NT2/D1 (cell line): ENCODE measurements around the gene CCSAP.

Source experiments
- DNase-seq: peaks from one replicate; pipeline ENCODE4 v3.0.0-alpha.2; 2011; ENCODE audit warnings: low read depth, low spot score
- H3K27me3 ChIP-seq: 2 replicates; pipeline ENCODE4 v1.6.0; 2011; ENCODE audit warnings: mild to moderate bottlenecking; ENCODE audit not compliant: insufficient read length, insufficient read depth
- H3K36me3 ChIP-seq: 2 replicates; pipeline ENCODE4 v1.6.1; 2011; ENCODE audit warnings: mild to moderate bottlenecking, low read length, mixed read lengths; ENCODE audit not compliant: insufficient read depth, insufficient read length
- H3K4me1 ChIP-seq: 2 replicates; pipeline ENCODE4 v1.5.1; 2011; ENCODE audit not compliant: insufficient read depth, insufficient read length
- H3K4me3 ChIP-seq: 2 replicates; pipeline ENCODE4 v1.5.1; 2011; ENCODE audit warnings: low read depth; ENCODE audit not compliant: insufficient read length
- H3K9ac ChIP-seq: 2 replicates; pipeline ENCODE4 v1.6.0; 2011; ENCODE audit warnings: low read depth; ENCODE audit not compliant: insufficient read length
- H3K9me3 ChIP-seq: 2 replicates; pipeline ENCODE4 v1.5.1; 2011; ENCODE audit warnings: mild to moderate bottlenecking, low read length; ENCODE audit not compliant: insufficient read depth
- SUZ12 ChIP-seq: IDR thresholded peaks from 2 replicates; pipeline ENCODE4 v1.6.1; 2011; ENCODE audit not compliant: insufficient read length, insufficient read depth; ENCODE audit errors: extremely low read depth
- YY1 ChIP-seq: IDR thresholded peaks from 2 replicates; pipeline ENCODE4 v1.6.1; 2011; ENCODE audit not compliant: insufficient read length, insufficient read depth
- ZNF274 ChIP-seq: IDR thresholded peaks from 2 replicates; pipeline ENCODE4 v1.6.1; 2011; ENCODE audit warnings: mild to moderate bottlenecking, low read depth, low read length

Gene CCSAP

GRCh38 chr1:229280037-229280828, 62.6 kb downstream of the CCSAP start:
- H3K4me1 ChIP-seq, result peaks cover 2% of the 10 kb centered on the region
- TF ChIP-seq SUZ12 (no peak), YY1 (no peak), ZNF274 (no peak)
- H3K4me3 ChIP-seq, result no peak overlapping the region
- no peak for DNase-seq
- no peaks in the 10 kb centered on the region for H3K9me3 ChIP-seq
- H3K27me3 ChIP-seq, result no peaks in the 10 kb centered on the region
- H3K9ac ChIP-seq, result no peak overlapping the region
- H3K36me3 ChIP-seq, result peaks cover 8% of the 10 kb centered on the region

GRCh38 chr1:229279242-229279641, 63.6 kb downstream of the CCSAP start:
- no peaks in the 10 kb centered on the region for H3K9me3 ChIP-seq
- peaks cover 8% of the 10 kb centered on the region for H3K36me3 ChIP-seq
- H3K9ac ChIP-seq, result no peak overlapping the region
- H3K27me3 ChIP-seq, result no peaks in the 10 kb centered on the region
- H3K4me3 ChIP-seq, result no peak overlapping the region
- H3K4me1 ChIP-seq, result peaks cover 2% of the 10 kb centered on the region
- TF ChIP-seq YY1 (no peak), ZNF274 (no peak), SUZ12 (no peak)
- no peak for DNase-seq

GRCh38 chr1:229278120-229278741, 64.6 kb downstream of the CCSAP start:
- Histone ChIP-seq H3K4me1 (peaks cover 2% of the 10 kb centered on the region), H3K9me3 (no peaks in the 10 kb centered on the region), H3K27me3 (no peaks in the 10 kb centered on the region), H3K36me3 (peaks cover 8% of the 10 kb centered on the region), H3K4me3 (no peak overlapping the region), H3K9ac (no peak overlapping the region)
- TF ChIP-seq ZNF274, result no peak
- TF ChIP-seq SUZ12, result no peak
- TF ChIP-seq YY1, result no peak
- no peak for DNase-seq

GRCh38 chr1:229275005-229275404, 67.8 kb downstream of the CCSAP start:
- no peak overlapping the region for H3K9ac ChIP-seq
- TF ChIP-seq YY1, result no peak
- no peak for TF ChIP-seq ZNF274
- no peak for TF ChIP-seq SUZ12
- DNase-seq, result no peak
- H3K4me3 ChIP-seq, result no peak overlapping the region
- peaks cover 6% of the 10 kb centered on the region for H3K36me3 ChIP-seq
- peaks cover 6% of the 10 kb centered on the region for H3K4me1 ChIP-seq
- H3K9me3 ChIP-seq, result peaks cover 5% of the 10 kb centered on the region; the same call in 1 of the 2 replicates
- H3K27me3 ChIP-seq, result no peaks in the 10 kb centered on the region

- no peak for DNase-seq
Observed at GRCh38 chr1:229273507-229274232, 69.2 kb downstream of the CCSAP start.

GRCh38 chr1:229272164-229273158, 70.4 kb downstream of the CCSAP start:
- Histone ChIP-seq H3K9me3 (peaks cover 6% of the 10 kb centered on the region; the same call in 1 of the 2 replicates), H3K4me1 (peaks cover 6% of the 10 kb centered on the region), H3K4me3 (peak overlapping the region; percentile 45), H3K36me3 (peaks cover 4% of the 10 kb centered on the region), H3K27me3 (no peaks in the 10 kb centered on the region), H3K9ac (peak overlapping the region; percentile 53)
- no peak for TF ChIP-seq YY1
- TF ChIP-seq SUZ12, result no peak
- TF ChIP-seq ZNF274, result no peak
- DNase-seq, result no peak

More at GRCh38 chr1:229273507-229274232, 69.2 kb downstream of the CCSAP start:
- Histone ChIP-seq H3K36me3 (peaks cover 6% of the 10 kb centered on the region), H3K9me3 (peaks cover 5% of the 10 kb centered on the region; the same call in 1 of the 2 replicates), H3K9ac (no peak overlapping the region), H3K27me3 (no peaks in the 10 kb centered on the region), H3K4me1 (peaks cover 6% of the 10 kb centered on the region), H3K4me3 (no peak overlapping the region)
- TF ChIP-seq YY1, result no peak
- TF ChIP-seq SUZ12, result no peak
